NCI-H774 (cell line): ENCODE measurements around the gene ZNF341.
A peak's percentile ranks its signal among the peaks of the same experiment; 100 is the strongest.

ENCODE experiments used
- DNase-seq: peaks from one replicate; lab custom pipeline; 2025; lab: John Stamatoyannopoulos, UW

ZNF341 gene

GRCh38 chr20:33702861-33703260, 28.9 kb upstream of the ZNF341 start:
- DNase-seq: no peak

DNA sequence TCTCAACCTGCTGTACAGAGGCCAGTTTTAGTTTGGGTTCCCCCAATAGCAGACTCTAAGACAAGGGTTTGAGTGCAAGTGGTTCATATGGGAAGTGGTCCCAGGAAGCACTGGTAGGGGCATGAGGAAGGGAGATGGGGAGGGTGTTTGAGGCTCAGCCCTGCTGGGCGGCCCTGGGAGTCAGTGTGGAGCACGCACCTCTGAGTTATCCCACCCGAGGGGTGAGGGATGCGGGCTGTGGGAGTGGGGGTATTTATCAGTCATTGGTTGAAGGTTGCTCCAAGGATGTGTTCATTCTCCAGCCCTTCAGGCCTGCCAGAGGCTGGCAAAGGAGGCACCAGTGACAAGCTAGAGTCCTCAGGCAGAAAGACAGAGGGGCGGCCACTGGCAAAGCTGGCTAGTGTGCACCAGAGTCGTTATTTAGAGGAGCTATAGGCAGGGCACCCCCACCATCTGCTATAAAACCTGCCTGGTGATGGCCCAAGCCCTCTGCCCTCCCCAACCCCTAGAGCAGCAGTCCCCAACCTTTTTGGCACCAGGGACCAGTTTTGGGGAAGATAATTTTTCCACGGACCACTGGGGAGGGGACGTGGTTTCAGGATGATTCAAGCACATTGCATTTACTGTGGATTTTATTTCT, 28.2 kb upstream of the ZNF341 start:
- DNase-seq: no peak

DNA sequence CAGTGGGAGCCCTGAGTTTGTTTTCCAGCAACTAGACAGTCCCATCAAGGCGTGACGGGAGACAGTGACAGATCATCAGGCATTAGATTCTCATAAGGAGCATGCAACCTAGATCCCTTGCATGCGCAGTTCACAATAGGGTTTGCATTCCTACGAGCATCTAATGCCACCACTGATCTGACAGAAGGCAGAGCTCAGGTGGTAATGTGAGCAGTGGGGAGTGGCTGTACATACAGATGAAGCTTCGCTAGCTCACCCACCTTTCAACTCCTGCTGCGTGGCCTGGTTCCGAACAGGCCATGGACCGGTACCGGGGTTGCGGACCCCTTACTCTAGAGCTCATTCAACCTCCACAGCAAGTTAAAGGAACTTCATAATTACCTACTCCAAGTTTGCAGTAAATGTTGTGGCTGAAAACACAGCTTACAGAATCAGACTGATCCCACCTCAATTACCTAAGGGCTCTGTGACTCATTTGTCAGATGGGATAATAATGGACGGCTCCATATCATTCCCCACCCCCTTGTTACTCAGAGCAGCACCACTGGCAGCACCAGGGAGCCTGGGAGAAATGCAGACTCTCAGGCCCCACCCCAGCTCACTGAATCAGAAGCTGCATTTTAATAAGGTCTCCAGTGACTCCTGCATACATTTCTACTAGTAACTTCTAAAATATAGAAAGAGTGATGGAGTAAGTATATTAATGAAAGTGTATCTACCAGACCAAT, 27.4 kb upstream of the ZNF341 start:
- DNase-seq: no peak

DNA sequence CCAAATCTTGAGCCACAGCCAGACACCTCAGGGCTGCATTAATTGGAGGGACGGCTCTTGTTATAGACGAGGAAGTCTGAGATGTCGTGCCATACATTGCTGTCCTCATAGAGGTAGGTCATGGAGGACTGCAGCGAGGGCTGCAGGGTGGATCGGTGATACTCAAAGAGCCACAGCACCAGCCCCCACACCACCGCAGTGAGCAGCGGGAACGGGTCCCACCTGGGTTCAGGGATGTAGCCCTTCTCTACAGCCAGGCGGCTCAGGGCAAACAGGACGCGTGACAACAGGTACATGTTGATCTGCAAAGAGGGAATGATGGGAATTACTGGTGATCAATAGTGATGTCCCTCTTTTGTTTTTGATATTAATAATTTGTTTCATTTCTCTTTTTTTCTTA, 24.1 kb upstream of the ZNF341 start:
- no peak for DNase-seq

DNA sequence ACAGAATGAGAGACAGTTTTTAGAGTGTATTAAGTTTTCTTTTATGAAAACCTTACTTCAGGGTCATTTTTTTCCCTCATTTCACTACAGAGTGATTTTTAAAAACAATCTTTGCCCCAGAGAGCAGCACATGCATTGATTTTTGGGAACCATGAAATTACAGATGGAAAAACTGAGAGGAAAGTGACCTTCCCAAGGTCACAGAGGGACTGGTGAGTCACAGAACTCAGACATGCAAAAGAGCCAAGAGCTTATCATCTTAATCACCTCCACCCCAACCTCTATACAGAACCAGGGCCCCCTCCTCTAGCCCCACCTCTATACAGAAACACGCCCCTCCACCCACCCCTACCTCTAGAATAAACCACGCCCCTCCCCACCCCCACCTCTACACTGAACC, 22.4 kb upstream of the ZNF341 start:
- no peak for DNase-seq

DNA sequence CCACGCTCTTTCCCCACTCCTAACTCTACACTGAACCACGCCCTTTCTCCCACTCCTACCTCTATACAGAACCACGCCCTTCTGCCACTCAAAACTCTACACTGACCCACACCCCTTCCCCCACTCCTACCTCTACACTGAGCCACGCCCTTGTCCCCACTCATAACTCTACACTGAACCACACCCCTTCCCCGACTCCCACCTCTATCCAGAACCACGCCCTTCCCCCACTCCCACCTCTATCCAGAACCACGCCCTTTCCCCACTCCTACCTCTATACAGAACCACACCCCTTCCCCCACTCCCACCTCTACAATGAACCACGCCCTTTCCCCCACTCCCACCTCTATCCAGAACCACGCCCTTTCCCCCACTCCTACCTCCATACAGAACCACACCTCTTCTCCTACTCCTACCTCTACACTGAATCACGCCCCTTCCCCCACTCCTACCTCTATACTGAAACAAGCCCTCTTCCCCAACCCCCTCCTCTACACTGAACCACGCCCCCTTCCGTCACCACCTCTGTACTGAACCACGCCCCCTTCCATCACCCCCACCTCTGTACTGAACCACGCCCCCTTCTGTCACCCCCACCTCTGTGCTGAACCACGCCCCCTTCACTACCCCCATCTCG, 21.8 kb upstream of the ZNF341 start:
- no peak for DNase-seq

DNA sequence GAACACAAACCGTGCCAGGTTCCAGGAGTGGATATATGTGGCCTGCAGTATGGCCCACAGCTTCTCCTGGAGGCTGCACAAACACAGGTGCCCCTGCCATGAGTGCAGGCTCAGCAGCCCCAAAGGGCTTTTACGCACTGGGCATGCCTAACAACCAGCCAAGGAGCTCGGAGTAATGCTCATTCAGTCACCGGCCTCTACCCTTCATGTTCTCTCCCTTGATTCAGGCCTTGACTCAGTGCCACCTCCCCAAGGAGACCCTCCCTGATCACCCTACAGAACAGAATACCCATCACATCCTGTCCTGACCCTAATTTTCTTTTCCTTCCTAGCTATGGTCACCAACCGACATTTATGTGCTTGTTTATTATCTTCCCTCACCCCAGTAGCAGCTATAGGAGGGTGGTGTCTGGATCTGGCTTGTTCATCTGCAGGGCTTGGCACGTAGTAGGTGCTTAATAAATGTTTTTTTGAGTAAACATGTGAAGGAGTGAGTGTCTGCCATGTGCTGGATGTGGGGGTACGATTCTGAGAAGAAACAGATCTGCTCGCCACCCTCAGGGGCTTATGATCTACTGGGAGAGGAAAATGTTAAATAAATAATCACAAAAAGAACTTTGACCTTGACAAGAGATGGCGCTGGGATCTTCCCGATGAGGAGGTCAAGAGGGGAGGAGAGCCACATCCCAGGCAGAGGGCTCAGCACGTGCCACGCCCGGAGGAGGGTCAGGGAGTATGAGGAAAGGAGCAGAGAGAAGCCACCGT, 20.9 kb upstream of the ZNF341 start:
- DNase-seq: no peak

DNA sequence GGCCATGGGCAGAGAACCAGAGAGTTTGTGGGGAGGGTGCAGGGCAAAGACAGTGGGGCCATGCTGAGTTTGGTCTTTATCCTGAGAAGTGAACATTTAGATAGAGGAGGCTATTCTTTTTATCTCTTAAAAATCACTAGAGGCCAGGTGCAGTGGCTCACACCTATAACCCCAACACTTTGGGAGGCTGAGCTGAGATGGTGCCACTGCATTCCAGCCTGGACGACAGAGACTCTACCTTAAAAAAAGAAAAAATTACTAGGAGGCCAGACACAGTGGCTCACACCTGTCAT, 20.4 kb upstream of the ZNF341 start:
- no peak for DNase-seq

DNA sequence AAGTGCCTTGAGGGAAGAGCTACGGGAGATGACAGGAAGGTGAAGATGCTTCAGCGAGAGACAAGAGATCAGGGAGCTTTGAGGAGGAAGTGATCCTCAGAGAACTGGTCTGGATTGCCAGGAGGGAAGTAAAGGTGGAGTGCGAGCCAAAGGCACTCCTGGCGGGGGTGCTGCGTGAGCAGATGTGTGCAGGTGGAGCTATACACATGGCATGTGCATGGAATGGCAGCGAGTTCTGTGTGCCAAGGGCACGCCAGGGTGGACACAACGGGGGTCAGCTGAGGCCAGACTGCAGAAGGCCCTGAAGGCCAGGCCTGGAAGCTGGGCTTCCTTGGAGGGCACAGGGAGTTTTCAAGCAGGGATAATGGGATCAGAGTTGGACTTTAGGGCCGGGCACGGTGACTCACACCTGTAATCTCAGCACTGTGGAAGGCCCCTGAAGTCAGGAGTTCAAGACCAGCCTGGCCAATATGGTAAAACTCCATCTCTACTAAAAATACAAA, 17.9 kb upstream of the ZNF341 start:
- DNase-seq: no peak

DNA sequence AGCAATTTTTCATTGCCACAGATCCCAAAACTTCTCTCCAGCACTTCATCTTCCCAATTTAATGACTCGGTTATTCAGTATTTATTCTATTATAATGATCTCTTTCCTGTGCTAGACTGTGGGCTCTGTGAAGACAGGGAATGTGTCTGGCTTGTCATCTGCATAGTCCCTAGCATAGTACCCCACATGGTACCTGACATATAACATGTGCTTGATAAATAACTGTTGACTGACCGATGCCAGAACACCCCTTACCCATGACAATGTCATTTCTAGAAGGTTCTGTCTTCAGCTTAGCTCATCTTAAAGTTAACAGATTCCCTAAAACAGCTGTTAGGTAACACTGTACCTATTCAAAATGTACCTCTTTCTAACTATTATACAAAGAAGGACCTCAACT, 15.3 kb upstream of the ZNF341 start:
- DNase-seq: no peak

DNA sequence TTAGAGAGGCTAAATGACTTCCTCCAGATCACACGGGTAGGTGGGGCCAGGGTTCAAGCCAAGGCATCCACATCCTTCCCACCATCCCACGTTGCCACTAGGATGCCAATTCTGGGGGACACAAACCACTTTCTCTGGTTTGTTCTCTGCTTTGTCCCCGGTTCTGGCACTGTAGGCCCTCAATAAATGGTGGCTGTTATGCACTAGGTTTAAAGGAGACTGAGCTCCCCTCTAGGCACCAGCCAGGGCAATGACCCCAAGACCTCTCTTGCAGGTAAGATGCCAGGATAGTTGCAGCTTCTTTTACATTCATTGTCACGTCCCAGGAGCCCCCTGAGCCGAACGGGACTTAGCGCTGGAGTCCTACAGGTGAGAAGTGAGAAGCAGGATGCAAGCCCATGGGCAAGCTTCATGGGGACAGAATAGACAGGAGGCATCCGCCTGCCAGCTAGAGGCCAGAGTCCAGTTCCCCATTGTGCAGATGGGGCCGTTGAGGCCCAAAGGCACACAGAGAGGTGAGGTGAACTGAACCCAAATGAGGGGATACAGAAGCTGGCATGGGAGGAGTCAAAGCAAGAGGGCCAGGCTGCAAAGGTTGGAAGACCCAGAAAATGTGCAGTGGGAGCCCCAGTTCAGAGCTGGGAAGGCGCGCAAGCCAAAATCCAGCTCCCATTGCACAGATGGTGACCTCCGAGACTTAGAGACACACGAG, 12.4 kb upstream of the ZNF341 start:
- DNase-seq: no peak

GRCh38 chr20:33719989-33720709, 11.6 kb upstream of the ZNF341 start, which contains the start of gene PXMP4:
Gene PXMP4, minus strand, starts transcription at chr20:33720310. Its CDS starts 103 bp downstream, at chr20:33720207.
- DNase-seq: peak; percentile 98

- no peak for DNase-seq
Observed at GRCh38 chr20:33721391-33722140, 10.2 kb upstream of the ZNF341 start.

GRCh38 chr20:33724439-33725094, 7.2 kb upstream of the ZNF341 start:
- no peak for DNase-seq

GRCh38 chr20:33725607-33726264, 6.1 kb upstream of the ZNF341 start:
- DNase-seq: no peak

DNA sequence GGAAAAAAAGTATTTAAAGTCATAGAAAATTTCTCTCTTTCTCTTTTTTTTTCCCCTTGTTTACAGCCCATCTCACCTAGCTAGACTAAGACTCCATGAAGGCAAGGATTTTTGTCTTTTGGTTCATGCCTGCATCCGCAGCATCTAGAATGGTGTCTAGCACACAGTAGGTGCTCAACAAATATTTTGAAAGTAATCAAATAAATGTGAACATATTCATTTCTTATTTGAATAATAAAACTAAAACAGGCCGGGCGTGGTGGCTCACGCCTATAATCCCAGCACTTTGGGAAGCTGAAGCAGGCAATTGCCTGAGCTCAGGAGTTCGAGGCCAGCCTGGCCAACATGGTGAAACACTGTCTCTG, 4.7 kb upstream of the ZNF341 start:
- no peak for DNase-seq

GRCh38 chr20:33727806-33728205, 4.0 kb upstream of the ZNF341 start:
- DNase-seq: no peak

DNA sequence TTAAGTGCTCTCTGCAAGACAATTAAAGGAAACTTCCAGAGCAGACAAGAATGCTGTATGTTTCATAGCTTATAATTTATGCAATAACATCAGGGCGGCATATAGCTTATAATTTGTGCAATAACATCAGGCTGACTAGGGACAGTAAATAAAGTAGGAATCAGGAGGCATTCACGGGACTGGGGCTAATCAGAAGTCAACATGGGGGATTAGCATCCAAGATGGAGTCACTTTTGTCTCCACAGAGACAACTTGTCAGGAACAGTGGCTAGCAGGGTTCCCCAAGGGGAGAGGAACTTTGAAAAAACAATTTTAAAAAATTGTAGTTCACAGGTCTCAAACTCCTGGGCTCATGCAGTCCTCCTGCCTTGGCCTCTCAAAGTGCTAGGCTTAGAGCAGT, 3.3 kb upstream of the ZNF341 start:
- DNase-seq: no peak

DNA sequence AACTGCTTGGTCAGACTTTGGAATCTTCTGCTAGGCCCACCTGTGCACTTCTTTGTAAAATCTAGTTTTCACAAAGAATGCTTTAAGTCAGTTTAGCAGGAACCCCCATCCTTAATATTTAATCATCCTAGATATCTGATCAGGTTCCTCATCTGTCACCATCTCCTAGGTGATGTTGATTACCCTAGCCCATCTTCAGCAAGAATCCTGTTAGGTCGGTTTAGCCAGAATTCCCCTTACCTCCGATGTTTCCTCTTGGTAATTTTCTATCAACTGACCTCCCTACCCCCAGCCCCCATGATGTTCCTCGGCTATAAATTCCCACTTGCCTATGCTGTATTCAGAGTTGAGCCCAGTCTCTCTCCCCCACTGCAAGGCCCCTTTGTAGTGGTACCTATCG, 2.7 kb upstream of the ZNF341 start:
- no peak for DNase-seq
